GM19238 (cell line): Measurements from ENCODE around the gene ZFYVE1.
"Not testable (repeated sequence)": the region's sequence is repeated elsewhere in the genome, so short reads cannot be mapped to it uniquely, and the experiment has no call there.

ENCODE experiments used
- DNase-seq: peaks from one replicate; pipeline ENCODE4 v3.0.0; 2011; ENCODE audit warnings: low spot score; ENCODE audit not compliant: insufficient read length

The ZFYVE1 gene

GRCh38 chr14:72958548-72958947 lies 68.4 kb downstream of the ZFYVE1 start:
- no peak for DNase-seq

- DNase-seq, result no peak
Measured at GRCh38 chr14:72957213-72957612, 69.7 kb downstream of the ZFYVE1 start.

- not testable (repeated sequence) for DNase-seq
Measured at GRCh38 chr14:72956741-72957140, 70.2 kb downstream of the ZFYVE1 start.

GRCh38 chr14:72952171-72952570 lies 74.7 kb downstream of the ZFYVE1 start:
- DNase-seq, result no peak

GRCh38 chr14:72948481-72949138 lies 78.3 kb downstream of the ZFYVE1 start:
- DNase-seq, result peak; percentile 24

GRCh38 chr14:72947366-72948160 lies 79.3 kb downstream of the ZFYVE1 start:
- DNase-seq, result no peak

- DNase-seq, result no peak
Measured at GRCh38 chr14:72946491-72946890, 80.4 kb downstream of the ZFYVE1 start.

GRCh38 chr14:72945356-72946027 lies 81.4 kb downstream of the ZFYVE1 start:
- no peak for DNase-seq

GRCh38 chr14:72943876-72944430 lies 83.0 kb downstream of the ZFYVE1 start:
- no peak for DNase-seq

GRCh38 chr14:72942934-72943333 lies 84.0 kb downstream of the ZFYVE1 start:
- no peak for DNase-seq

GRCh38 chr14:72941286-72941985 lies 85.5 kb downstream of the ZFYVE1 start:
- no peak for DNase-seq

GRCh38 chr14:72939630-72940029 lies 87.3 kb downstream of the ZFYVE1 start:
- DNase-seq, result no peak

- no peak for DNase-seq
Measured at GRCh38 chr14:72932893-72933292, 94.0 kb downstream of the ZFYVE1 start.

- DNase-seq, result no peak
Measured at GRCh38 chr14:72929316-72930080, 97.4 kb downstream of the ZFYVE1 start.

GRCh38 chr14:72928872-72929271 lies 98.0 kb downstream of the ZFYVE1 start:
- DNase-seq, result no peak

- DNase-seq, result peak; percentile 95
Measured at GRCh38 chr14:72926292-72927028, 100.4 kb downstream of the ZFYVE1 start, which contains the start of gene DCAF4. Gene DCAF4 (plus strand): TSS chr14:72926464. CDS start chr14:72937979, 11,515 bp downstream.

GRCh38 chr14:72925815-72926291 lies 101.1 kb downstream of the ZFYVE1 start:
- DNase-seq, result no peak

GRCh38 chr14:72925171-72925759 lies 101.6 kb downstream of the ZFYVE1 start:
- DNase-seq, result no peak

GRCh38 chr14:72924337-72924736 lies 102.6 kb downstream of the ZFYVE1 start:
- no peak for DNase-seq
